Measurements from ENCODE around the gene SDK1.

SDK1 gene

GRCh38 chr7:3300651-3301448, at the start of gene SDK1 (continued):
- no peak for TF ChIP-seq PRDM2 (tag by site-specific recombination; IDR thresholded peaks at IDR 0.05; ENCODE audit: borderline replicate concordance)
- TF ChIP-seq ZNF37A (tag by site-specific recombination; IDR thresholded peaks at IDR 0.05) = no peak
- no peak for TF ChIP-seq WT1 (tag by site-specific recombination; IDR thresholded peaks at IDR 0.05)
- 0 out of 2 replicates have a peak, but pooled peaks have one; percentile 3 for TF ChIP-seq PBX3 (CRISPR knock-in tag; IDR thresholded peaks at IDR 0.05)
- no peak for TF ChIP-seq ZSCAN4 (tag by site-specific recombination; IDR thresholded peaks at IDR 0.05)
- no peak for TF ChIP-seq ZNF473 (tag by site-specific recombination; IDR thresholded peaks at IDR 0.05)
- TF ChIP-seq PRDM10 (tag by site-specific recombination; IDR thresholded peaks at IDR 0.05) = peak; percentile 24; the same call in 1 of the 2 replicates
- no peak for TF ChIP-seq GLI2 (tag by site-specific recombination; IDR thresholded peaks at IDR 0.05; ENCODE audit: borderline replicate concordance, low read depth)
- TF ChIP-seq INSM2 (tag by site-specific recombination; IDR thresholded peaks at IDR 0.05) = no peak
- no peak for TF ChIP-seq ZNF2 (tag by site-specific recombination; IDR thresholded peaks at IDR 0.05)
- no peak for TF ChIP-seq ZNF433 (tag by site-specific recombination; IDR thresholded peaks at IDR 0.05; ENCODE audit: low read depth)
- peak; percentile 92 for TF ChIP-seq ZNF660 (tag by site-specific recombination; IDR thresholded peaks at IDR 0.05)

Data from HEK293 (cell line).